GM12872 (cell line): Measurements from ENCODE around the gene CECR2.

Source experiments
- TF ChIP-seq, protein P1 (sequence below): IDR thresholded peaks from 3 replicates; pipeline ENCODE4 v1.5.1; 2011; ENCODE audit warnings: low read depth, mild to moderate bottlenecking, low read length, moderate library complexity; ENCODE audit not compliant: insufficient read depth

CECR2 gene

DNA sequence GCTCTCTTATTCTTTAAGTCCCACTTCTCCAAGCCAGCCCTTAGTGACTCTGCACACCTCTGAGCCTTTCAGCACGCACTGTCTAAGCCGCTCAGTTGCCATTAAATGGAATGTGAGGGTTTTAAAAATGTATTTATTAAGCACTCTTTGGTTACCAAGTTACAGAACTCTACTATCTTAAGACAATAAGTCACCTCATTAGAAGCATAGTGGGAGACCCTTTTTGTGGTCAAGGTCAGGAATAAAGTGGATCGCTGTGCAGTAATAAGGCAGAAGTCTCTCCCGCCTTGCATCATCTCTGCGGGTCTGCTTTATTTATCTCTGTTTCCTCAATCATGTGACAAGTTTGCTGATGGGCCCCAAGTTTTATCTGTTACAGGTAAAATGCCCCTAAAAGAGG, 205.9 kb downstream of the CECR2 start:
- TF ChIP-seq, protein P1, sequence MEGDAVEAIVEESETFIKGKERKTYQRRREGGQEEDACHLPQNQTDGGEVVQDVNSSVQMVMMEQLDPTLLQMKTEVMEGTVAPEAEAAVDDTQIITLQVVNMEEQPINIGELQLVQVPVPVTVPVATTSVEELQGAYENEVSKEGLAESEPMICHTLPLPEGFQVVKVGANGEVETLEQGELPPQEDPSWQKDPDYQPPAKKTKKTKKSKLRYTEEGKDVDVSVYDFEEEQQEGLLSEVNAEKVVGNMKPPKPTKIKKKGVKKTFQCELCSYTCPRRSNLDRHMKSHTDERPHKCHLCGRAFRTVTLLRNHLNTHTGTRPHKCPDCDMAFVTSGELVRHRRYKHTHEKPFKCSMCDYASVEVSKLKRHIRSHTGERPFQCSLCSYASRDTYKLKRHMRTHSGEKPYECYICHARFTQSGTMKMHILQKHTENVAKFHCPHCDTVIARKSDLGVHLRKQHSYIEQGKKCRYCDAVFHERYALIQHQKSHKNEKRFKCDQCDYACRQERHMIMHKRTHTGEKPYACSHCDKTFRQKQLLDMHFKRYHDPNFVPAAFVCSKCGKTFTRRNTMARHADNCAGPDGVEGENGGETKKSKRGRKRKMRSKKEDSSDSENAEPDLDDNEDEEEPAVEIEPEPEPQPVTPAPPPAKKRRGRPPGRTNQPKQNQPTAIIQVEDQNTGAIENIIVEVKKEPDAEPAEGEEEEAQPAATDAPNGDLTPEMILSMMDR = no peak

GRCh38 chr22:17575681-17576080, 206.4 kb downstream of the CECR2 start:
- TF ChIP-seq, protein P1 = no peak

GRCh38 chr22:17576470-17576869, 207.2 kb downstream of the CECR2 start:
- TF ChIP-seq, protein P1 = no peak

- TF ChIP-seq, protein P1 = no peak
Observed at GRCh38 chr22:17578136-17578754, 209.0 kb downstream of the CECR2 start.

DNA sequence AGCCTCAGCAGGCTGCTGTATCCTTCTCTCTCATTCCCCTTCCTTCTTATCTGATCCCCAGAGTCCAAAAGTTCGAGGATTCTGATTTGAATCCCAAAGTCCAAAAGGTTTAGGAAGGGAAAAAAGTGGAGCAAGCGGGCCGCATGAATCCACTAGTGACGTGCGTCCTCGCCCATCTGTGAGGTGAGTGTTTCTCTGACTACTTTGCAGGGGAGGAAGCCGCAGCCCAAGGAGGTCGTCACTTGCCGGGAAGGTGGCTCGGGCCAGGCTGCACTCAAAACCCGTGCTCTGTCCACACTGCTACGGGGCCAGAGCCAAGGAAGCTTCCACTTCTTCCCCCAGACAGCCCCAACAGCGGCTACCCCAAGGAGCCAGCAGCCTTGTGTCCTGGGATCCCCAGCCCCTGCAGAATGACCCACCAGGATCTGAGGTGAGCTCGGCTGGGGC, 210.3 kb downstream of the CECR2 start:
- TF ChIP-seq, protein P1 = no peak

- TF ChIP-seq, protein P1 = no peak
Observed at GRCh38 chr22:17580441-17581031, 211.3 kb downstream of the CECR2 start.

DNA sequence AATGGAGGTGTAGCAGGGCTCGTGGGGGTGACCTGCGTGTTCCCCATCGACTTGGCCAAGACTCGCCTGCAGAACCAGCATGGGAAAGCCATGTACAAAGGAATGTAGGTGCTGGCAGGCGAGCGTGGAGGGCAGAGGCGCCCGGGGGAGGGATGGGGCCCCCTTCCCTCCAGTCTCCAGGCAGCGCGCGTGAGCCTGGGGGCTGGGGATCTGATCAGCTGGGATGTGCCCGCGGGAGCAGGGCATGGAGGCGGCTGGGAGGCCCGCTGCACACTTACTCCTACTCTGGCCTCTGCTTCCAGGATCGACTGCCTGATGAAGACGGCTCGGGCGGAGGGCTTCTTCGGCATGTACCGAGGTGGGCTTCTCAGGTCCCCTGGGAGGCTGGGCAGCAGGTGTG, 211.8 kb downstream of the CECR2 start:
- TF ChIP-seq, protein P1 = no peak
